Fibroblast of pulmonary artery (primary cell): ENCODE measurements around the gene POLR1E.

Experiments used
- DNase-seq: peaks from one replicate; pipeline ENCODE4 v3.0.0-alpha.2; 2010; ENCODE audit warnings: low read depth
- H3K4me3 ChIP-seq: replicated peaks from 2 replicates; pipeline ENCODE4 v1.5.1; 2011; ENCODE audit warnings: low read depth, mild to moderate bottlenecking, control low read depth, low read length, moderate library complexity
- TF ChIP-seq, protein P1 (sequence below): IDR thresholded peaks from 2 replicates; pipeline ENCODE4 v1.5.1; 2011; ENCODE audit warnings: mild to moderate bottlenecking, control low read depth, low read length, inconsistent platforms; ENCODE audit errors: missing control alignments

The POLR1E gene

DNA sequence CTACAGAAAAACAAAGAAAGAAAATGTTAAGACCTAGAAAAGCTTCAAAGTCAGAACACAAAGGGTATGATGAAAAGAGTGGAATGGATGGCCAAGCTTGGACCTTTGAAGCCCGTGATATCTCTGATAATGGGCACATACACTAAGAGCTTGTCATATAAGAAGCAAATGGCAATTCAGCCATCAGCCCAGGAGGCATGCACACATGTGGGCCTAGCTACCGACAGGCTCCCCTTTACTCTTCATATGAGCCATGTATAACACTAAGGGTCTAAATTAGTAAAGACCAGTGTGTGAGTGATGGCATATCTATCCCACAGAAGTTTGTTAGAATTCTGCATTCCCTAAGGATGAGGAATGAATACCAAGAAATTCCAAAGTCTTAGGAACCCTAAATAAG lies 43.2 kb upstream of the POLR1E start:
- DNase-seq = no peak
- no peak overlapping the region for H3K4me3 ChIP-seq
- TF ChIP-seq, protein P1, sequence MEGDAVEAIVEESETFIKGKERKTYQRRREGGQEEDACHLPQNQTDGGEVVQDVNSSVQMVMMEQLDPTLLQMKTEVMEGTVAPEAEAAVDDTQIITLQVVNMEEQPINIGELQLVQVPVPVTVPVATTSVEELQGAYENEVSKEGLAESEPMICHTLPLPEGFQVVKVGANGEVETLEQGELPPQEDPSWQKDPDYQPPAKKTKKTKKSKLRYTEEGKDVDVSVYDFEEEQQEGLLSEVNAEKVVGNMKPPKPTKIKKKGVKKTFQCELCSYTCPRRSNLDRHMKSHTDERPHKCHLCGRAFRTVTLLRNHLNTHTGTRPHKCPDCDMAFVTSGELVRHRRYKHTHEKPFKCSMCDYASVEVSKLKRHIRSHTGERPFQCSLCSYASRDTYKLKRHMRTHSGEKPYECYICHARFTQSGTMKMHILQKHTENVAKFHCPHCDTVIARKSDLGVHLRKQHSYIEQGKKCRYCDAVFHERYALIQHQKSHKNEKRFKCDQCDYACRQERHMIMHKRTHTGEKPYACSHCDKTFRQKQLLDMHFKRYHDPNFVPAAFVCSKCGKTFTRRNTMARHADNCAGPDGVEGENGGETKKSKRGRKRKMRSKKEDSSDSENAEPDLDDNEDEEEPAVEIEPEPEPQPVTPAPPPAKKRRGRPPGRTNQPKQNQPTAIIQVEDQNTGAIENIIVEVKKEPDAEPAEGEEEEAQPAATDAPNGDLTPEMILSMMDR = no peak

DNA sequence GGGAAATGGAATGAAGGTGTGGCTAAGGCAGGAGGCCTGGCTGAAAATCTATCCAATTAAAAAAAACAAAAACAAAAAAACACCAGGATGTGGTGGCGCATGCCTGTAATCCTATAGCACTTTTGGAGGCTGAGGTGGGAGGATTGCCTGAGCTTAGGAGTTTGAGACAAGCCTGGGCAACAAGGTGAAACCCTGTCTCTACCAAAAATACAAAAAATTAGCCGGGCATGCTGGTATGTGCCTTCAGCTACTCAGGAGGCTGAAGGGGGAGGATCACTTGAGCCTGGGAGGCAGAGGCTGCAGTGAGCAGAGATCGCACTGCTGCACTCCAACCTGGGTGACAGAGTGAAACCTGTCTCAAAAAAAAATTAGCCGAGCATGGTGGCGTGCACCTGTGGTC lies 42.2 kb upstream of the POLR1E start:
- TF ChIP-seq, protein P1 = no peak
- no peak overlapping the region for H3K4me3 ChIP-seq
- DNase-seq = no peak

DNA sequence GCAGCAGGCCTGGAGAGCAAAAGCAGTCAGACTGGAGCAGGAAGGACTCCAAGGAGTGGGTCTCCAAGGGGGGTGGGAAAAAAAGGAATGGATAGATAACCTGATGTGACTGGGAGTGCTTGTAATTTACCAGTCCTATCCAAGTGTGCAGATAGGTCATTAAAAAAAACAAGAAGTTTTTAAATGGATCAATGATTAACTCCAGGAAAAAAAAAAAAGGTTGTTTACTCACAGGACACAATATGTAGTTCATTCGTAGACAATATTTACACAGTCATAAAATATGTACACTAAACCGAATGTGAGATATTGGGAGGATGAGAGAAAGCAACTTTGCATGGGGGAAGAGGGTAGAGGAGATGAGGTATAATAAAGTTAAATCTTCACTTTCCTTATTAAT lies 40.9 kb upstream of the POLR1E start:
- TF ChIP-seq, protein P1 = no peak
- DNase-seq = no peak
- H3K4me3 ChIP-seq = no peak overlapping the region

DNA sequence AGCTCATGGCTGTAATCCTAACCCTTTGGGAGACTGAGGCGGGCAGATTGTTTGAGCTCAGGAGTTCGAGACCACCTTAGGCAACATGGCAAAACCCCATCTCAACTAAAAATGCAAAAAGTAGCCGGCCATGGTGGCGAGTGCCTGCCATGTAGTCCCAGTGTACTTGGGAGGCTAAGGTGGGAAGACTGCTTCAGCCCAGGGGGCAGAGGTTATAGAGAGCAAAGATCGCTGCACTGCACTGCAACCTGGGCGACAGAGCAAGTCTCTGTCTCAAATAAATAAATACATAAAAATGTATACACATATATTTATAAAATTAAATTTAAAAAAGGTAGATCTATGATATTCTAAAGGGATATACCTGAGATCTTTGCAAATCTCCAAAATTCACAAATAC lies 39.9 kb upstream of the POLR1E start:
- TF ChIP-seq, protein P1 = no peak
- no peak for DNase-seq

DNA sequence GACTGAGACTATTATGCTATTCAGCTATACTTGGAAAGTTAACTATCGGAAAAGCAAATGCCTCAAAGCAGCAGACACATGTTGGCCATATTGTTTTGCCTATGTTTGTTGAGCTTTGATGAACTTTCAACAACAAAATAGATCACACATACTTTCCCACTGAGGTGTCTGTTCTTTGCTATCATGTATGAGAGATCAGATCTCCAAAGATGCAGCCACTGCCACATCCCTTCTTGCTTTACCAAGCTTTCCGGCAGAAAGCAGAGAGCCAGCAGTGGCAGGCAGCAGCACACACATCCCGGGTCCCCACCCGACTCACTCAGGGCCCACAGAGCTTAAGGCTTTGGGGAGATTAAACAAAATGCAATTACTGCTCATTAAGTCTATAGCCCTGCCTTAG lies 39.3 kb upstream of the POLR1E start:
- TF ChIP-seq, protein P1 = no peak
- DNase-seq = no peak
- H3K4me3 ChIP-seq = no peak overlapping the region

More for the DNA sequence above, 39.9 kb upstream of the POLR1E start:
- no peak overlapping the region for H3K4me3 ChIP-seq

DNA sequence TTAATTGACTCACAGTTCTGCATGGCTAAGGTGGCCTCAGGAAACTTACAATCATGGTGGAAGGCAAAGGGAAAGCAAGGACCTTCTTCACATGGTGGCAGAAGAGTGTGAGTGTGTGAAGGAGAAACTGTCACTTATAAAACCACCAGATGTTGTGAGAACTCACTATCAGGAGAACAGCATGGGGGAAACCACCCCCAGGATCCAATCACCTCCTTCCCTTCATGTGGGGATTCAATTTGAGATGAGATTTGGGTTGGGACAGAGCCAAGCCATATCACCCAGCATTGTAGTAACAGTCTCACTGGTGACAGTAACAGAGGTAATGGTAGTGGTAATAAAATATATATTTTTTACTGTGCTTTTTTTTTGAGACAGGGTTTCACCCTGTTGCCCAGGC lies 38.6 kb upstream of the POLR1E start:
- TF ChIP-seq, protein P1 = no peak

DNA sequence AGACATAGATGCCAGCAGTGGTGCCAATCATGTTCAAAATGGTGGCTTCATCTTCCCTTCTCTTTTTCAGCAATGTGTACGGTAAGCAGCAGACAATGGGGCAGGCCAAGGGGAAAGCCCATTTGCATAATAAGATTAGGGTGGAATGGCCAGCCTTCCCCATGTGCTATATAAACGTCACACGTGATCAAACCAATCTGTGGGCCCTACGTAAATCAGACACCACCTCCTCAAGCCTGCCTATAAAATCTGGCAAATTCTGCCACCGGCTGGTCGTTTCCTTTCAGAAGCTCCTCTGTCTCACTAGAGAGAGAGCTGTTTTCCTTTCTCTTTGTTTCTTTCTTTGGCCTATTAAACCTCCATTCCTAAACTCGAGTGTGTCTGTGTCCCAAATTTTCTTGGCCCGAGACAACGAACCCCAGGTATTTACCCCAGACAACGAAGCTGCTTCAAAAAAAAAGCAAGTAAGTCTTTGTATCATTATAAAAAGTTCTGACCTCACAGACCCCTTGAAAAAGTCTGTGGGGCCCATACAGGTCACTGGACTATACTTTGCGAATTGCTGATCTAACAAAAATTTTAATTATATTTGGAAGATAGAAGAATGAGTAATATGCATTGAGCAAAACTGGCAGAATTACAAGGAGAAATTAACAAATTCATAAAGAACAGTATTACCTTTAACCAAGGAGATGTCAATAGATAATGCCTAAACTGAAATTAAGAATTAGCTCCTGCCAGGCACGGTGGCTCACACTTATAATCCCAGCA lies 35.7 kb upstream of the POLR1E start:
- TF ChIP-seq, protein P1 = no peak
- no peak for DNase-seq
- H3K4me3 ChIP-seq = no peak overlapping the region

More for the DNA sequence above, 38.6 kb upstream of the POLR1E start:
- H3K4me3 ChIP-seq = no peak overlapping the region
- DNase-seq = no peak
